Activated naive CD4-positive, alpha-beta T cell treated with Interleukin-2 at 50 U/mL for 16 hours (primary cell): ENCODE measurements around the gene PCSK7.
"Not testable (repeated sequence)": the region's sequence is repeated elsewhere in the genome, so short reads cannot be mapped to it uniquely, and the experiment has no call there.

Experiments used
- DNase-seq: peaks from one replicate; pipeline ENCODE4 v3.0.0-alpha.2; 2020

The PCSK7 gene, protein sequence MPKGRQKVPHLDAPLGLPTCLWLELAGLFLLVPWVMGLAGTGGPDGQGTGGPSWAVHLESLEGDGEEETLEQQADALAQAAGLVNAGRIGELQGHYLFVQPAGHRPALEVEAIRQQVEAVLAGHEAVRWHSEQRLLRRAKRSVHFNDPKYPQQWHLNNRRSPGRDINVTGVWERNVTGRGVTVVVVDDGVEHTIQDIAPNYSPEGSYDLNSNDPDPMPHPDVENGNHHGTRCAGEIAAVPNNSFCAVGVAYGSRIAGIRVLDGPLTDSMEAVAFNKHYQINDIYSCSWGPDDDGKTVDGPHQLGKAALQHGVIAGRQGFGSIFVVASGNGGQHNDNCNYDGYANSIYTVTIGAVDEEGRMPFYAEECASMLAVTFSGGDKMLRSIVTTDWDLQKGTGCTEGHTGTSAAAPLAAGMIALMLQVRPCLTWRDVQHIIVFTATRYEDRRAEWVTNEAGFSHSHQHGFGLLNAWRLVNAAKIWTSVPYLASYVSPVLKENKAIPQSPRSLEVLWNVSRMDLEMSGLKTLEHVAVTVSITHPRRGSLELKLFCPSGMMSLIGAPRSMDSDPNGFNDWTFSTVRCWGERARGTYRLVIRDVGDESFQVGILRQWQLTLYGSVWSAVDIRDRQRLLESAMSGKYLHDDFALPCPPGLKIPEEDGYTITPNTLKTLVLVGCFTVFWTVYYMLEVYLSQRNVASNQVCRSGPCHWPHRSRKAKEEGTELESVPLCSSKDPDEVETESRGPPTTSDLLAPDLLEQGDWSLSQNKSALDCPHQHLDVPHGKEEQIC

DNA sequence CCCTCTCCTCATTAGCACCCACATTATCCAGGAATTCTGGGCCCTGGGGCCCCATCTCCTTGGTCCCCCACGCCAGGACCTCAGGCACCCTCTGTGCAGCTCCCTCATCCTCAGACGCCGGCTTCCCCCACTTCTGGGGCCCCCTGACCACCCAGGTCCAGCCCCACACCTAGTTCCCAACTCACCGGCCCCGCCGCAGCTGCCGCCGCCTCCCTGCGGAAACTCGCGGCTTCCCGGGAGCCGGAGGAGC is at the start of gene PCSK7:
Gene PCSK7 (minus strand): TSS at position 232 of the 250 bp plus-strand sequence. CDS start 2,229 bp downstream, outside the sequence.
- DNase-seq = no peak

DNA sequence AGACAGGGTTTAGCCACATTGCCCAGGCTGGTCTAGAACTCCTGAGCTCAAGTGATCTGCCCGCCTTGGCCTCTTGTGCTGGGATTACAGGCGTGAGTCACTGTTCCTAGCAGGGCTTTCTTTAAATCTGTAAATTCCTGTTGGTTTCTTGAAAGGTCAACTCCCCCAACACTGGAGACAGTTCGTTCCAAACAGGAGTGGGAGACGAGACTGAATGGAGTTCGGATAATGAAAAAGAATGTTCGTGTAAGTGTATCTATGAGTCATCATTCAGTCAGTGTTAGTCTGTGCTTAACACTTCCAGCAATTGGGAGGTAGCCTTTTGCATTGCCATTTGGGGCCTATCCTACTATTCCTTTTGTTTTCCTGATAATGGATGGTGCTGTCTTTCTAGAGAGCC is 49.3 kb upstream of the PCSK7 start:
- DNase-seq = no peak

DNA sequence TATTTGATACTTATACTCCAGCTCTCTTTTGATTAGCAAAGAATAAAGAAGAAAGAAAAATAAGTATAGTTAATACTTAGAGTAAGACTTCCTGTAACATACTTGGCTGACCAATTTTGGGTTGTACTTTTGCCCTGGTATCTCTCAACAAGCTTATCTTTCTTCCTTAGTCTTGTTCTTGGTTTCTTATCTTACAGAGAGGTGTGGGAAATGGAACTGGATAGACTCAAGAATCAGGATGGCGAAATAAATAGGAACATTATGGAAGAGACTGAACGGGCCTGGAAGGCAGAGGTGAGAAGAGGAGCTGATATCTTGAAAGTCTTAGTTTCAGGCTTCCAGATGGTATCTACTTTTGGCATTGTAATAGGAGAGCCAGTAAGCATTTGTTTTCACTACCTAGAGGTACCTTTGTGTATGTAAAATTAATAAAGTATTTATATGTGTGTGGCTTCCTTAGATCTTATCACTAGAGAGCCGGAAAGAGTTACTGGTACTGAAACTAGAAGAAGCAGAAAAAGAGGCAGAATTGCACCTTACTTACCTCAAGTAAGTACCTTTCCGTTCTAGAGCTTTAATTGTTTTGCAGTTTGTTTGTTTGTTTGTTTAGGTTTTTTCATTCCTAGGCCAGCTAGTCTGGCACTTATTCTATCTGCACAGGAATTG is 48.0 kb upstream of the PCSK7 start:
- no peak for DNase-seq

DNA sequence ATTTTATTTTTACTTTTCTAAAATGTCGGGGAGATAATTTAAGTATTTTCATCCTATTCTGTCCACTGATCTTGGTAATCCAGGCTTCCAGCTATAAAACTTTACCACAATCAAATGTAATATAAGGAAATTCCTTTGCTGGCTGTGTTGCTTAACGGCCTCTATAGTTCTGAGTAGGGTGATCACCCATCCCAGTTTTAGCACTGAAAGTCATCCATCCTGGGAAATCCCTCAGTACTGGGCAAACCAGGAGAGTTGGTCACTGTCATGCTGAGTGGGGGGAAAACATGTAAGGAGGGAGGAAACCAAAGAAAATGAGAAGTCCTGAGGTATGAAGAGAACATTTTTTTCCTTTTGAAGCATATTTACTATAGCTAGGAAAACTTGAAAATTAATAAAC is 46.5 kb upstream of the PCSK7 start:
- DNase-seq = no peak

DNA sequence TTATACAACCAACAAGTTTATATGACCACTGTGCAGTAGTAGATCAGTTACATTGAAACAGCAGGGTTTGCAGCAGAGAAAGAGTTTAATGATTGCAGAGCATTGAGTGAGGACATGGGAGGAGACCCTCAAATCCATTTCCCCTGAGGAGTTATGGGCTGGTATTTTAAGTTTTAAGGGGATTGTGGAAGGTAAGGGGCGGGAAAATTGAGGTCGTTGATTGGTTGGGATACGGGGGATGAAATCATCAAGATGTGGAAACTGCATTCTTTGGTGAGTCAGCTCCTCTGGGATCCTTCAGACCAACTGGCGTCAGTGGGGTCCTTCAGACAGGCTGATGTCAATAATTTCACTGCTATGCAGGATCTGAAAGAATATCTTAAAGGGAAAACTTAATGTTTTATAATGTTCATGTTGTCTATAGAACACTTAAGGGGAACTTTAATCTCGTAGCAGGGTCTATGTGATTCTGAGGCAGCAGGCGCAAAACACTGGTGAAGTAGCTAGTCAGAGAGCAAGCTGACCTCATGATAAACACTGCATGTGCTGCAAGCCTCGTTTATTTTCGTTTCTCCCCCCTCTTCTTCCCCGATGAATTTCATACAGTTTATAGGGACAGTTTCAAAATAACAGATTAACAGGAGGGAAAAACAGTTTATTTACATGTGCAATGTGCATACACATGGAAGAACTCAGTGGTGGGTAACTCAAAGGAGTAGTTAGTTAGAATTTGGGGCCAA is 41.8 kb upstream of the PCSK7 start:
- DNase-seq = no peak

DNA sequence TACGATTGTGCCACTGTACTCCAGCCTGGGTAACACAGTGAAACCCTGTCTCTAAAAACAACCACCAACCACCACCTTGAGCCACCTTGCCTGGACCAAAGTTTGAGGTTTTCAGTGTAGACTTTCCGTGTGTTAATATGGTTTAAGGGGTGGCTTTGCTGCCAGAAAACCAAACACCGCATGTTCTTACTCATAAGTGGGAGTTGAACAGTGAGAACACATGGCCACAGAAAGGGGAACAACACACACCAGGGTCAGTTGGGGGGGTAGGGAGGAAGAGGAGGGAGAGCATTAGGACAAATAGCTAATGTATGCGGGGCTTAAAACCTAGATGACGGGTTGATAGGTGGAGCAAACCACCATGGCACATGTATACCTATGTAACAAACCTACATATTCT is 40.3 kb upstream of the PCSK7 start:
- DNase-seq = not testable (repeated sequence)

DNA sequence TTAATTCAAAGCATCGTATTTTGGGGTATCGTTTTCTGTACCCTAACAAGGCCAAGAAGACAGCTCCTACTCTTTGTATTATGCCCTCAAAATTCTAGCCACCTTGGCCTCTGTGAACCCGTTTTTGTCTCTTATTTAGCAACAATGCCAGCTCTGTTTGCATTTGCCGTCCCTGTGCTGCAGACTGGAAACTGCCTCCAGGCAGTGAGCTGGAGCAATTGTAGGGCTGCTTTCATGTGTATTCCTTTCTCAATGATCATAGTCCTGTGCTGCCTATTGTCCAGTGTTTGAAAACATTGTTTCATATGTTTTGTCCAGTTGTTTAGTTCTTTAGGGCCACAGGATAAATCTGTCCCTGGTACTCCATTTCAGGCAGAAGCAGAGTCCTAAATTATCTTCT is 39.3 kb upstream of the PCSK7 start:
- DNase-seq = no peak

DNA sequence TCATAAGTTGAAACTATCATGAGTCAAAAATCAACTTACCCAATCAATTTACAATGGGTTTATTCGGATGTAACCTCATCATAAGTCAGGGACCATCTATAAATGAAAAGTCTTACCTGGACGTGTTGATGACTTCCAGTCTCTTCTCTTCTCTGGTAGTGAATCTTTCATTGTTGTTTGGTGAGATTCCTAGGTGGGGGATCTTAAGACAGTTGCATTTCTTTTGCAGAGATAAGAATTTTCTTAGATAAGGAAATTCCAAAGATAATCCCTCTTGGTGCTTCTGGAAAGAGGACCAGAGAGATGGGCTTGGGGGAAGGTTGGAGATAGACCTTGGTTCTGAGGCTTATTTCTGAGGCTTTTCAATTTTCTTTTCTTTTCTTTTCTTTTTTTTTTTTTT is 38.0 kb upstream of the PCSK7 start:
- DNase-seq = no peak

DNA sequence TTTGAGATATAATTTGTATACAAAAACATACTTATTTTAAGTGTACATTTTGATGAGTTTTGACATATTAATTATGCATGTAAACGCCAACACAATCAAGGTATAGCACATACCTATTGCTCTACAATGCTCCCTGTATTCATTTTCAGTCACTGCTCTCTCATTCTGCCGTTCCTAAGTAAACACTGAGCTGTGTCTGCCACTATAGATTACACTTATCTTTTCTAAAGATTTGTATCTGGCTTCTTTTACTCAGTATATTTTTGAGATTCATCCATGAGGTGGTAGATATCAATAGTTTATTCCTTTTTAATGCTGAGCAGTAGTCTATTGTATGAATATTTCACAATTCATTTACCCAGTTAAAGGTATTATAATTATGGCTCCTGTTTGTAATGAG is 33.9 kb upstream of the PCSK7 start:
- DNase-seq = no peak

DNA sequence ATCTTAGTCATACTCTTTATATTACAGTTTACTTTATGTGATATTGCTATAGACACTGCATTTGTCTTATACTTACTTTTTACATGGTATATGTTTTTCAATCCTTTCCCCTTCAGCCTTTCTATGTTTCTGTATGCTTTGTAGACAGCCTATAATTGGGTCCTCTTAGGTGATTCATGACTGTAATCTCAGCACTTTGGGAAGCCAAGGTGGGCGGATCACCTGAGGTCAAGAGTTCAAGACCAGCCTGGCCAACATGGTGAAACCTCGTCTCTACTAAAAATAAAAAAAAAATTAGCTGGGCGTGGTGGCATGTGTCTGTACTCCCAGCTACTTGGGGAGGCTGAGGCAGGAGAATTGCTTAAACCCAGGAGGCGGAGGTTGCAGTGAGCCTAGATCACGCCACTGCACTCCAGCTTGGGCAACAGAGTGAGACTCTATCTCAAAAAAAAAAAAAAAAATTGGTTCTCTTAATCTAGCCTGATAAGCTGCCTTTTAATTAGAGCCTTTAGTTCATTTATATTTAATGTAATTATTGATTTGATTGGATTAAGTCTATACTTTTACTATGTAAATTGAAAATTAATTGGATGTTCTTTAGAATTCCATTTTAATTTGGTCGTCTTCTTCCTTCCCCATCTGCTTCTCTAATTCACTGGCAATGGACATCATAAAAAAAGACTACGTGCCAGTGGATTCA is 32.9 kb upstream of the PCSK7 start:
- DNase-seq = not testable (repeated sequence)

DNA sequence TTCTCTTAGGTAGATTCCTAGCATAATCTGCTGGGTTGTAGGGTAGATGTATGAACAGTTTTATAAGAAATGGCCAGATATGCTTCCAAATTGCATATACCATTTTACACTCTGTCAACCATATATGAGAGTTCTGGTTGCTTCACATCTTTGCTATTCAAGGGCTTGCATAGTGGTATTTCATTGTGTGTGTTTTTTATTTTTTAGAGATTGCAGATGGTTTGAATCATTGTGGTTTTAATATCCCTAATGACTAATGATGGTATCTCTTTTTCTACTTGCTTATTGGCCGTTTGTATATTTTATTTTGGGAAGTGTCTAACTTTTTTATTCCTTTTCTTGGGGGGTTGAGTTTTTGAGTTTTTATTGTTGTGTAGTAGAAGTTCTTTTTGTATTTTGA is 27.5 kb upstream of the PCSK7 start:
- DNase-seq = no peak

DNA sequence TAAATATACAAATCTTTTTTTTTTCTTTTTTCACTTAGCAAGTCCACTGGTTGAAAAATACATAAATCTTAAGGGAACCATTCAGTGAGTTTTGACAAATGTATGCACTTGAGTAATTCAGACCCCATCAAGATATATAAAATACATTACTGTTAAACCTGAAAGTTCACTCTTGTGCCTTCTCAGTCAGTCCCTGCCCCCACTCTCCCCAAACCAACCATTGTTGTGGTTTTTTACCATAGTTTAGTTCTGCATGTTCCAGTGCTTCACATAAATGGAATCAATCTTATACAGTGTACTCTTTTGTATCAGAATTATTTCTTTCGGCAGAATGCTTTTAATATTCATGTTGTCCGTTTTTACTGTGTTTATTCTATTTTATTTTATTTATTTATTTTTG is 26.7 kb upstream of the PCSK7 start:
- no peak for DNase-seq

DNA sequence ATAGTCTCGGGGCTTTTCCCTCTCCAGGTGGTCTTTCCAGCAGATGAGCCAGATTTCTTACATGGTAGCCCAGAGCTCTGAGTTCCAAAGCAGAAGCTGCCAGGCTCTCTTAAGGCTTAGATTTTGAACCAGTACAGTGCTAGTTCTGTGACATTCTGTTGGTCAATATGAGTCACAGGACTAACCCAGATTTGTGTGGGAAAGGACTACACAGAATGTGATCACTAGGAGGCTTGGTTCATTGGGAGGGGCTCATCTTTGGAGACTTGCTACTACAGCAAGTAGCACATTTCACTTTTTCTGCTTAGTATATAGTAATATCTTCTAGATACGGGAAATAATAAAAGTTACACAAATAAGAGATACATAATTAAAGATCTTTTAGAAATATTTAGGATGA is 24.7 kb upstream of the PCSK7 start:
- no peak for DNase-seq

DNA sequence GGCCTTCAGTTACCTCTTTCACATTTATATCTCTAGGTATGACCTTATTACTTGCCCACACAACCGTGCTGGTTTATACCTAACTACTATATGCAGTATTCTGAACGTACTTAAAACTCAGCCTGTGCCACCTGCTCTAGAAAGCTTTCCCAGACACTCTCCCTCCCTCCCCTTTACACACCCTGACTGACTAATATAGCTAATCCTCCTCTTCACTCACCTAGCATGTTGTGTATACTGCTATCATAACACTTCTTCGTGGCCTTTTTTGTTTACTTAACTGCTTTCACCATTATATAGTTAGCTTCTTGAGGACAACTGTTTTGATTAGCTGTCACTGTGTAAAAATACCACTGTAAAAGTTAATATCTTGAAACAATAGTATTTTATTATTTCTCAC is 24.1 kb upstream of the PCSK7 start:
- DNase-seq = no peak

DNA sequence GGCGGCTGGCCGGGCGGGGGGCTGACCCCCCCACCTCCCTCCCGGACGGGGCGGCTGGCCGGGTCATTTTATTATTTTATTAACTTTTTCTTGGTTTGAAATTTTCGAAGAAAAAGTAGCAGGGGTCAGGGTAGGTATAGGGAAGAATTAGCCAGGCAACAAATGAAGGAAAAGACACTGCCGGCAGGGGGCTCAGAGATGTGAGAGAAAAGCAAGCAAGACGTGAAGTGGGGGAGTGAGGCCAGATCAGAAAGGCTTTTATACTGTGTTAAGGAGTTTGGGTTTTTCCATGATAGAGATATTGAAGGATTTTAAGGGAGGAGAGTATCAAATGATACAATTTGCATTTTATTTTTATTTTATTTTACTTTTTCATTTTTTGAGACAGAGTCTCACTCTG is 19.6 kb upstream of the PCSK7 start:
- no peak for DNase-seq

DNA sequence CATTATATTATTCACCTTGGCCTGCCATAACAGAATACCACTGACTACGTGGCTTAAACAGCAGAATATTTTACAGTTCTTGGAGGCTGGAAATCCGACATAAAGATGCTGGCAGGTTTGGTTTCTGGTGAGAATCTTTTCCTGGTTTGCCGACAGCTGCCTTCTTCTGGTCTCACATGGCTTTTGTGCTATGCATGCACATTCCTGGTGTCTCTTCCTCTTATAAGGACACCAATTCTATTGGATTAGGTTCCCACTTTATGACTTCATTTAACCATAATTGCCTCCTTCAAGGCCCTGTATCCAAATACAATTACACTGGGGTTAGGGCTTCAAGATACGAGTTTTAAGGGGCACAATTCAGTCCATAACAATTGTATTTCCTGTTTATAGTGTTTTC is 17.7 kb upstream of the PCSK7 start:
- no peak for DNase-seq

DNA sequence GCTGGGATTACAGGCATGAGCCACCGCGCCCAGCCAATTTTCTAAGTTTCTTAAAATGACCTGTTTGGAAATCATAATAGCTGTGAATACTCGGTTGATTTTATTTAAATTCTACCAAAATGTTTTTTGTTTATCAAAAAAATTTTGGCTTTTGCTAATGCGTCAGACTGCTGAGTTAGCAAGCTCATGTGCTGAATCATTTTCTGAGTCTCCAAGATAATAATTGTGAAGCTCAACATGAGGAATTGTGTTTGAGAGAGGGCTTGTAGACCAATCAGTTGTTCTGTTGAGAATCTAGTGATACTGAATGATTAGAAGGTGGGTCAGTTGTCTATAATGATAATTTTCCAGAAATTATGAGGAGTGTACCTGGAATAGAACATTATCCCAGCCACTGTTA is 16.5 kb upstream of the PCSK7 start:
- DNase-seq = no peak

DNA sequence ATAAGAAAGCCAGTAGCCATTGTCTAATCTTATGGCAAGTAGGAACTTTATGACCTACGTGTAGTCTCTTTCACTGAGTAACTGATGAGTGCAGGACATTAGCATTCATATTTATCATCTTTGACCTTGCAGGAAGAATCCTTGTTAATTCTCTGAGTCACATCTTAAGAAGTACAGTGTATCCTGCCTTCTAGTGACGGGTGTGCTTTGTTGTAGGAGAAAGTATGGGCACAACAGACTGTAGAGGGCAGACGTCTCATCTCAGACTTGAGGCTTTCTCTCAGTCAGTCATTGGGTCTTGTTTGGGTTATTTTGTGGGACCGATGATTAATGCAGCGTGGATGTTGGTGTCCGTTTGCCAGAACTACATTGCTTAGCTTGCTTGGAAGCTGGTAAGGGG is 7.4 kb upstream of the PCSK7 start:
- no peak for DNase-seq

DNA sequence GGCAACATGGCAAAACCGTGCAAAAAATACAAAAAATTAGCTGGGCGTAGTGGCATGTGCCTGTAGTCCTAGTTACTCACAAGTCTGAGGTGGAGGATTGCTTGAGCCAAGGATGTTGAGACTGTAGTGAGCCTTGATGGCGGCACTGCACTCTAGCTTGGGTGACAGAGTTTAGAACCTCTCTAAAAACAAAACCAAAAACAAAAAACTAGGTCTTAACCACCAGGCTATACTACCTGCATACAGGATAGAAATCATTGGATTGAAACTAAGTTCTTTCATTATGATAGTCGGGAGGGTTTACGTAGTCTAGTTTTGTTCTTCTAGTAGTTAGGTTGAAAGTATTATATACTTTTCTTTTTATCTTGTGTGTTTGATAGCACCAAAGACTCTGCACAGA is 6.3 kb upstream of the PCSK7 start:
- no peak for DNase-seq

DNA sequence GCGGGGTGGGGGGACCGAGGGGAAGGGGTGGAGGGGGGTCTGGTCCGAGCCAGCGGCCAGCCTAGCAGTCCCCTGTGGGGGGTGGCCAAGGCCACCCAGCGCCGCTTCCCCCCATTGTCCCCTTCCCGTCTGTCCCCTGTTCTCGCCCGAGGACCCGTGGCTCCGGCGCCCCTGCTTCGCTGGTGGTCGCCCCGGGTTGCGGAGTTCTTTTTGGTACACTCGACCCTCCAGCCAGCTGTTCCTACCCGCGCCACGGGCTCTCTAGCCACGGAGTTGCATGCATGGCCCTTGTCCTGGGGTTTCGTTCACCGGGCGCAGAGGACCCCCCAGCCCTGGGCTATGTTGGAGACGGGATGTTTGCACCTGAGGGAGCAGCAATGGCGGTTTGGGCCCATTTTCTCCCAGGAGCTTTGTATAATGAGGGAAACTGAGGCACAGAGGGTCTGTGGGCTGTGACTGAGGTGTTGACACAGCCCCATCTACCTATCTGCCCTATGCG is 1.1 kb upstream of the PCSK7 start:
- peak; percentile 9 for DNase-seq

DNA sequence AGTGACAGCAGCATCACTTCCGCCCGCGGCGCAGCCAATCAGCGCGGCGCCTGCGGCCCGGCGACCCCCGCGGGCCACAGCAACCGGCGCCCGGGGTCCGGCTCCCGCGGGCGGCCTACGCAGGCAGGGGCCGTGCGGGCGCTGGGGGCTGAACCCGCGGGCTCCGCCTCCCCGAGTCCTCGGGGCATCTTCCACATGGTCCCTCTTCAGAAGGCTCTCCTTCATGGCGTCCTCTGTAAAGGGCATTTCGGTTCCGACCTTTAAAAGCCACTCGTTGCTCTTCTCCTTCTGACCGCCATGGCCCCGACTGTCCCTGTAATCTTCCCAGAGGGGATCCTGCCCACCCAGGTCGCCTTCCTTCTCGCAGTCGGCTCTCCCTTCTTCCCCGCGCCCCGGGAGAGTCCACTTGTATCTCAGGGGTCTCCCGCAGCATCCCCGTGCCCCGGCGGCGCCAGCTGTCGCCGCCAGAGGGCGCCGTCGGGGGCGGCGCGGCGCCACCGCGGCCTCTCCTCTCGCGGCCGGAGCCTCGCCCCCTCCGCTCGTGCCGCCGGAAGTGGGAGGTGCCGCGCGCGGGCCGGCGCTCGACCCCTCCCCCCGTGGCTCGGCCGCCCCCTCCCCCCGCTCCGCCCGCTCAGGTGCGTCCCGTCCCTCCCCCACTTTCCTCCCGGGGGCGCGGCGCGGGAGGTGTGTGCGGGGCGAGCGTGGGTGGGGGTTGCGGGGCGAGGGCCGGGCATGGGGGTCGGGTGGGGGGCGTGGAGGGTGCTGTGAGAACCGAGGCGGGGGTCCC is 412 bp upstream of the PCSK7 start, which contains the start of gene RNF214:
Gene RNF214 (plus strand): TSS at position 580 of the 787 bp plus-strand sequence. CDS start 1,602 bp downstream, outside the sequence.
- DNase-seq = peak; percentile 78
